ENCODE data around the gene PTCSC3.

PTCSC3 gene

GRCh38 chr14:36176524-36176923 lies at the start of gene PTCSC3:
PTCSC3 (minus strand) TSS chr14:36176722.
- DNase-seq, result no peak

GRCh38 chr14:36226164-36226563 lies 49.6 kb upstream of the PTCSC3 start:
- DNase-seq, result no peak

- DNase-seq, result no peak
Observed at GRCh38 chr14:36224176-36224575, 47.7 kb upstream of the PTCSC3 start.

GRCh38 chr14:36223558-36223957 lies 47.0 kb upstream of the PTCSC3 start:
- no peak for DNase-seq

- no peak for DNase-seq
Observed at GRCh38 chr14:36222952-36223468, 46.5 kb upstream of the PTCSC3 start.

- DNase-seq, result no peak
Observed at GRCh38 chr14:36222337-36222736, 45.8 kb upstream of the PTCSC3 start.

GRCh38 chr14:36221112-36221511 lies 44.6 kb upstream of the PTCSC3 start:
- no peak for DNase-seq

GRCh38 chr14:36217732-36218131 lies 41.2 kb upstream of the PTCSC3 start:
- DNase-seq, result no peak

- no peak for DNase-seq
Observed at GRCh38 chr14:36217027-36217426, 40.5 kb upstream of the PTCSC3 start.

GRCh38 chr14:36215217-36215598 lies 38.7 kb upstream of the PTCSC3 start:
- no peak for DNase-seq

- DNase-seq, result no peak
Observed at GRCh38 chr14:36214476-36215216, 38.1 kb upstream of the PTCSC3 start.

GRCh38 chr14:36212987-36213386 lies 36.5 kb upstream of the PTCSC3 start:
- no peak for DNase-seq

GRCh38 chr14:36212577-36212976 lies 36.1 kb upstream of the PTCSC3 start:
- no peak for DNase-seq

GRCh38 chr14:36208690-36209278 lies 32.3 kb upstream of the PTCSC3 start:
- DNase-seq, result no peak

- no peak for DNase-seq
Observed at GRCh38 chr14:36207500-36207899, 31.0 kb upstream of the PTCSC3 start.

- no peak for DNase-seq
Observed at GRCh38 chr14:36204461-36205073, 28.0 kb upstream of the PTCSC3 start.

GRCh38 chr14:36198378-36198777 lies 21.9 kb upstream of the PTCSC3 start:
- DNase-seq, result no peak

- no peak for DNase-seq
Observed at GRCh38 chr14:36194663-36195062, 18.1 kb upstream of the PTCSC3 start.

- DNase-seq, result no peak
Observed at GRCh38 chr14:36192530-36192929, 16.0 kb upstream of the PTCSC3 start.

- DNase-seq, result no peak
Observed at GRCh38 chr14:36183402-36183801, 6.9 kb upstream of the PTCSC3 start.

- no peak for DNase-seq
Observed at GRCh38 chr14:36181417-36181816, 4.9 kb upstream of the PTCSC3 start.

GRCh38 chr14:36177489-36177888 lies 967 bp upstream of the PTCSC3 start:
- no peak for DNase-seq

GRCh38 chr14:36174767-36175424 lies 1.6 kb downstream of the PTCSC3 start:
- no peak for DNase-seq

- DNase-seq, result no peak
Observed at GRCh38 chr14:36173161-36173560, 3.4 kb downstream of the PTCSC3 start.
